ENCODE measurements around the gene LAMA4. TPM values are rescaled to one million over a fixed set of nuclear protein-coding genes. Genes with fewer than 3 reads are reported as not detected.
A peak's percentile ranks its signal among the peaks of the same experiment; 100 is the strongest.

LAMA4 gene, protein sequence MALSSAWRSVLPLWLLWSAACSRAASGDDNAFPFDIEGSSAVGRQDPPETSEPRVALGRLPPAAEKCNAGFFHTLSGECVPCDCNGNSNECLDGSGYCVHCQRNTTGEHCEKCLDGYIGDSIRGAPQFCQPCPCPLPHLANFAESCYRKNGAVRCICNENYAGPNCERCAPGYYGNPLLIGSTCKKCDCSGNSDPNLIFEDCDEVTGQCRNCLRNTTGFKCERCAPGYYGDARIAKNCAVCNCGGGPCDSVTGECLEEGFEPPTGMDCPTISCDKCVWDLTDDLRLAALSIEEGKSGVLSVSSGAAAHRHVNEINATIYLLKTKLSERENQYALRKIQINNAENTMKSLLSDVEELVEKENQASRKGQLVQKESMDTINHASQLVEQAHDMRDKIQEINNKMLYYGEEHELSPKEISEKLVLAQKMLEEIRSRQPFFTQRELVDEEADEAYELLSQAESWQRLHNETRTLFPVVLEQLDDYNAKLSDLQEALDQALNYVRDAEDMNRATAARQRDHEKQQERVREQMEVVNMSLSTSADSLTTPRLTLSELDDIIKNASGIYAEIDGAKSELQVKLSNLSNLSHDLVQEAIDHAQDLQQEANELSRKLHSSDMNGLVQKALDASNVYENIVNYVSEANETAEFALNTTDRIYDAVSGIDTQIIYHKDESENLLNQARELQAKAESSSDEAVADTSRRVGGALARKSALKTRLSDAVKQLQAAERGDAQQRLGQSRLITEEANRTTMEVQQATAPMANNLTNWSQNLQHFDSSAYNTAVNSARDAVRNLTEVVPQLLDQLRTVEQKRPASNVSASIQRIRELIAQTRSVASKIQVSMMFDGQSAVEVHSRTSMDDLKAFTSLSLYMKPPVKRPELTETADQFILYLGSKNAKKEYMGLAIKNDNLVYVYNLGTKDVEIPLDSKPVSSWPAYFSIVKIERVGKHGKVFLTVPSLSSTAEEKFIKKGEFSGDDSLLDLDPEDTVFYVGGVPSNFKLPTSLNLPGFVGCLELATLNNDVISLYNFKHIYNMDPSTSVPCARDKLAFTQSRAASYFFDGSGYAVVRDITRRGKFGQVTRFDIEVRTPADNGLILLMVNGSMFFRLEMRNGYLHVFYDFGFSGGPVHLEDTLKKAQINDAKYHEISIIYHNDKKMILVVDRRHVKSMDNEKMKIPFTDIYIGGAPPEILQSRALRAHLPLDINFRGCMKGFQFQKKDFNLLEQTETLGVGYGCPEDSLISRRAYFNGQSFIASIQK (N-terminal part only)
- total RNA-seq (2014; rRNA removed; shearing (Covaris generic)) = 7.6 and 7.7 TPM in 2 replicates

- DNase-seq (ENCODE audit: low read depth) = peak; percentile 49
Measured at GRCh38 chr6:112253841-112254816, at the start of gene LAMA4. TSS of gene LAMA4 (minus strand) at chr6:112254567. CDS start at chr6:112254150, 417 bp downstream.

GRCh38 chr6:112302142-112302705 is 47.9 kb upstream of the LAMA4 start:
- DNase-seq (ENCODE audit: low read depth) = no peak

DNA sequence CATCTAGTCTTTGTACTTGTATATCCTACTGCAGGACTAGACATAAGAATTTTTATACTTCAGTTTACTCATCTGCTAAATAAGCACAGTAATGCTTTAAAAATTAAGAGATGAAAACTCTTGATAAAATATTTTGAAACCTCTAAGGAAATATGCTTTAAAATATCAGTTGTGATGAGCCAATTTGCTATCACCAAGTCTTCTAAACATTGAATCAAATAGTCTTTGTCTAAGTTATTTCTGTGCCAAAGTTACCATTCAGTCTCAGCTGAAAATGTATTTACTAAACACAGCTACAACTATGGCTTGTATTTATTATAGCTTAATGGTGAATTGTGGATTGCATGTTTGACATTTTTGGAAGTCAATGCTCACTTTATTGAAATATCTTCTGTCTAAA is 46.5 kb upstream of the LAMA4 start:
- DNase-seq (ENCODE audit: low read depth) = no peak

DNA sequence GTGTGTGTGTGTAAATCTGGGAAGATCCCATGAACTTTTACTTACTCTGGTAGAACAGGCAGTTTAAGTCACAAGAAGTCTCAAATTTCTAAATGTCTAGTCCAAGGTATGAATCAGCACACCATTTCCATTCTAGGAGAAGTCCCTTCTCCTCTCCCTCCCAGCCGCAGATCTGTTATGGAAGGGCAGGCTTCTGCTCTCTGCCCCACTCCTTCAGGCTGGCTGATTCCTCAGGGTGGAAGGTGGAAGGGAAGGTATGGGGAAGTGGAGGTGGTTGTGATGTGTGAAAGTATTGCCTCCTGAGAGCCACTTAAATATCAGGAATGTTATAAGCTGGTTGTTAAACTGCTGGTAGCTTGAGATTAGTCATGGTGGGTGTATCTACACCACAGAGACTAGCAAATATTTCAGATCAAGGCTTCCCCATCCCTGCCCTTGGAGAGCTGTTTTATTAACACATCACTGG is 44.5 kb upstream of the LAMA4 start:
- DNase-seq (ENCODE audit: low read depth) = peak; percentile 88

- DNase-seq (ENCODE audit: low read depth) = peak; percentile 94
Measured at GRCh38 chr6:112298021-112298745, 43.8 kb upstream of the LAMA4 start.

DNA sequence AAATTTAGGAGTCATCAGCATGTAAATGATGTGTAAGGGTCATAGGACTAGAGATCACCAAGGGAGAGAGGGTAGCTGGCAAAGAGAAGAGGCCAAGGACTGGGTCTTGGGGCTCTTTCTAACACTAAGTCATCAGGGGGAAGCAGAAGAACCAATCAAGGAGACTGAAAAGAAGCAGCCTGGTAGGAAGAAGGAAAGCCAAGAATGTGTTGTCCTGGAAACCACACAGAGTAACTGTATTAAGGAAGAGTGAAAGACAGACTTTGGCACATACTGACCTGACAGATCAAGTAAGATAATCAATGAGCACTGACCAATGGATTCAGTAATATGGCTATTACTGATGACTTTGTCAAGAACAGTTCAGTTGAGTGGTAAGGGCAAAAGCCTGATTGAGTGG is 42.3 kb upstream of the LAMA4 start:
- DNase-seq (ENCODE audit: low read depth) = no peak

- peak; percentile 62 for DNase-seq (ENCODE audit: low read depth)
Measured at GRCh38 chr6:112296122-112296521, 41.8 kb upstream of the LAMA4 start.

GRCh38 chr6:112291161-112291762 is 36.9 kb upstream of the LAMA4 start:
- DNase-seq (ENCODE audit: low read depth) = no peak

DNA sequence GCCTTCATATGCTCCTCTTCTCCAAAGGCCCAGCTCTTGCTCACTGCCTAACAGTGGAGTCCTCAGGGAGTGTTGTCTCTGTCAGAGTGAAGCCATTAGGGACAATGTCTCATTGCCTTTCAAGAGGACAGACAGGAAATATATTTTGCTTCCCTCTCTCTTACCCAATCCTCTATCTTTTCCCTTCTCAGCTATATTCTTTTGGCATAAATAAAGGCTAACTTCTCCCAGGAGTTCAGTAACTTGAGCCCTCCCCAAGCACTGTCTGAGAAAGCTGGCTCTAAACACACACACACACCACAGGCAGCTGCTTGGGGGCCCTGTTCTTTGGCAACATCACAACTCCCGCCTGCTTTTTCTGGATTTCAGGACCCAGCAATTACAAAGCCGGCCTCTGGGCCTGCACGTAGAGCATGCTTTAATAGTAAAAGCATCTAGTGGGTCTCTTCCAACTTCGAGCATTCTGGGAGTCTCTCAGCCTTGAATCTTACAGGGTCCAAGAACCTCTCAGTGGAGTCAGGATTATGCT is 34.7 kb upstream of the LAMA4 start:
- DNase-seq (ENCODE audit: low read depth) = peak; percentile 86

- DNase-seq (ENCODE audit: low read depth) = peak; percentile 31
Measured at GRCh38 chr6:112288475-112288874, 34.1 kb upstream of the LAMA4 start.

- no peak for DNase-seq (ENCODE audit: low read depth)
Measured at GRCh38 chr6:112287577-112288225, 33.3 kb upstream of the LAMA4 start.

DNA sequence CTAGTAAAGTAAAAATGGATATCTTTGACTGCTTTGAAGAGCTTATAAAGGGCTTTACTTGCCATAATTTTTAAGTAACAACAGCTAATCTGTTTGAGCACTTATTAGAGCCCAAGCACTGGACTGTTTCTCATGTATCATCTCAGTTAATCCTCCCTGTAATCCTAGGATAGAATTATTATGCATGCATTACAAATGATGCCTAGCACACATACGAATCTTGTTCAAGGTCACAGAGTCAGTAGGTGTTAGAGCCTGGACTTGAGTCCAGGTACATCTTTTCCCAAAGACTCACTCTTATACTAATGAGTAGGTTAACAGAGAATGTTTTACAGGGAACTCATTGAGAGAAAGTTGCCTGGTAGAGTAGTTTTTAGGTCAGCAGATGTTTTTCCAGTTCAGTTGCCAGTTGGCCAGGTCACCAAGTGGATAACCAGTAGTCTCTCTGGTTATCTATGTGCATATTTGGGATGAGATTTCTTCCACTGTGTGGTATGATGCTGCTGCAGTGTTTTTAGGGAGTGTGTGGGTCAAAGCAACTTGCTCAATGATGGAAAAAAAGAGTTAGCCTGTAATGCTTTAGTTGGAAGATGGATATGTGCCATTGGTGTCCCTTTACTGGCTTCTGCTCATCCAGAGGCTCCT is 32.3 kb upstream of the LAMA4 start:
- DNase-seq (ENCODE audit: low read depth) = peak; percentile 51

GRCh38 chr6:112286010-112286409 is 31.6 kb upstream of the LAMA4 start:
- peak; percentile 88 for DNase-seq (ENCODE audit: low read depth)

DNA sequence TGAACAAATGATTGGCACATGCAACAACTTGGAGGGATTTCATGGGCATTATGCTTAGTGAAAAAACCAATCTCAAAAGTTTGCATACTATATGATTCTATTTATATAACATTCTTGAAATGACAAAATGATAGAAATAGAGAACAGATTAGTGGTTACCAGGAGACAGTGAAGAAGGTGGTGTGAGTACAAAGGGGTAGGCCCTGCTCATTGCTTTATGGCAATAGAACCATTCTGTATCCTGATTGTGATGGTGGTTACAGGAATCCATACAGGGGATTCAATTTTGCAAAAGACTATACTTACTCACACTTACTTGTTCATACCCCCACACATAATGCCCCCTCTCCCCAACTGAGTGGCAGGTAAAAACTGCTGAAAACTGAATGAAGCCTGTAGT is 30.2 kb upstream of the LAMA4 start:
- no peak for DNase-seq (ENCODE audit: low read depth)

GRCh38 chr6:112283621-112284020 is 29.3 kb upstream of the LAMA4 start:
- no peak for DNase-seq (ENCODE audit: low read depth)

DNA sequence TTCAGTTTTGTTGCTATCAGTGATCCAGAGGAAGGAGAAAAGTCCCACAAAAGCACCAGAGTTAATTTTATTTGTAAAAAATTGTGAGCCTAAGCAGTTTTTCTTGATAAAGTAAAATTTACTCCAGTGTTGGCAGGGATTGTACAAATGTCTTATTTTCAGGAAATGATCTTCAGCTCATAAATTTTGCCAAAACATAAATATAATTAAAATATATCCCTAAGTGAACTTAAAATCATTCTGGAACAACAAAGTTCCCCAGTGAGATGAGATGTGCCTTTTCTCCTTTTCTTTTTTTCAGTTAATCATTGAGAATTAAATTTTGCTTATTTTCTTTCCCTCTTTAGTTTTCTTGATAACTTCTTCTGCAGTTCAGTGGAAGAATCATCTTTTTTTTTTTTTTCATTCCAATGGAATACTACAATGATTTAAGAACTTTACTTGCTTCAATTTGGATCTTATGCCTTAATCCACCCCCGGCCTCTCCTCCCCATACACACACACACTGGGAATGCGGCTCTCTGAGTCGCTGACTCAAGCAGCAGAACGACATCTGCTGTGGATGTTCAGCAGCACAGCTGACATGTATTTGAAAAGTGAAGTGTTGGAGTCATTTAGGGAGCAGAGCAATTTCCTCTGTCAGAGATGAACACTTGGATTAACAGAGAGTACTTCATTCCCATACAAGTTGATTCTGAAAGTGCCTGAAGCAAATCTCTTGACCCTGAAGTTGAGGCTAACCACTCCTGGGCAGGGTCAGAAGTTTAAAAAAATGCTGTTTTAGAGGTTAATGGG is 27.7 kb upstream of the LAMA4 start:
- peak; percentile 96 for DNase-seq (ENCODE audit: low read depth)
